Adrenal gland (tissue), 5 donors: ENCODE results near the gene TPX2.

Experiments used
- POLR2A ChIP-seq, 2 donors: fragments of 450-650 bp; IDR thresholded peaks; one replicate each; pipeline ENCODE4 v1.6.1; 2017; ENCODE audit warnings: antibody characterized with exemption in 2 of 2, mild to moderate bottlenecking in 2 of 2, moderate library complexity in 1 of 2
- TF ChIP-seq, protein P1 (sequence below), 6 experiments: fragments of 450-650 bp in 4 of 6; fragments of 200-600 bp in 2 of 6; sonication (generic) in 1 of 6; IDR thresholded peaks; 1 replicate in 5 of 6; 2 replicates in 1 of 6; pipeline versions ENCODE4 v1.5.1 to v1.8.0; 2016 to 2021; ENCODE audit warnings: antibody characterized with exemption in 6 of 6, mild to moderate bottlenecking in 2 of 6, moderate library complexity in 1 of 6
- donor health status: DM: no; HTN: no; CAD: no.

DNA sequence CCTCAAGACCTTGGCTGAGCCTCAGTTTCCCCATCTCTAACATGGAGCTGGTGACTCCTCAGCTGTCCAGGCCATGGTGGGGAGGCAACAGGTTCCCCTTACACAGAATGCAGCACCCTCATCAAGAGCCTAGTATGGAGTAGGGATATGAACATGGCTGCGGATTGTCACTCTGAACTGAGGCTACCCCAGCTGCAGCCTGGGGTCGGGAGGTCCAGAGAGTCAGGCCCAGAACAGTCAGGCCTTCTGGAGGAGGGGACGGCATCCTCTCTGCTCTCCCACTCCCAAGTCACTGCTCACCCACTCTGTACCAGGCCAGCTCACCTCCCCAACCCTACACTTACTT is 107.7 kb downstream of the TPX2 start:
- TF ChIP-seq, protein P1, sequence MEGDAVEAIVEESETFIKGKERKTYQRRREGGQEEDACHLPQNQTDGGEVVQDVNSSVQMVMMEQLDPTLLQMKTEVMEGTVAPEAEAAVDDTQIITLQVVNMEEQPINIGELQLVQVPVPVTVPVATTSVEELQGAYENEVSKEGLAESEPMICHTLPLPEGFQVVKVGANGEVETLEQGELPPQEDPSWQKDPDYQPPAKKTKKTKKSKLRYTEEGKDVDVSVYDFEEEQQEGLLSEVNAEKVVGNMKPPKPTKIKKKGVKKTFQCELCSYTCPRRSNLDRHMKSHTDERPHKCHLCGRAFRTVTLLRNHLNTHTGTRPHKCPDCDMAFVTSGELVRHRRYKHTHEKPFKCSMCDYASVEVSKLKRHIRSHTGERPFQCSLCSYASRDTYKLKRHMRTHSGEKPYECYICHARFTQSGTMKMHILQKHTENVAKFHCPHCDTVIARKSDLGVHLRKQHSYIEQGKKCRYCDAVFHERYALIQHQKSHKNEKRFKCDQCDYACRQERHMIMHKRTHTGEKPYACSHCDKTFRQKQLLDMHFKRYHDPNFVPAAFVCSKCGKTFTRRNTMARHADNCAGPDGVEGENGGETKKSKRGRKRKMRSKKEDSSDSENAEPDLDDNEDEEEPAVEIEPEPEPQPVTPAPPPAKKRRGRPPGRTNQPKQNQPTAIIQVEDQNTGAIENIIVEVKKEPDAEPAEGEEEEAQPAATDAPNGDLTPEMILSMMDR (IDR thresholded peaks at IDR 0.05), result no peak
- TF ChIP-seq POLR2A (IDR thresholded peaks at IDR 0.05), result no peak
